Choroid plexus epithelial cell (primary cell): Measurements from ENCODE around the gene GTF2IRD1.
"Not testable (repeated sequence)": the region's sequence is repeated elsewhere in the genome, so short reads cannot be mapped to it uniquely, and the experiment has no call there.

ENCODE experiments used
- DNase-seq: peaks from one replicate; pipeline ENCODE4 v3.0.0-alpha.2; 2010; ENCODE audit warnings: low read depth
- H3K4me3 ChIP-seq: 2 replicates; pipeline ENCODE4 v1.5.1; 2011; ENCODE audit warnings: low read depth, mild to moderate bottlenecking, control low read depth, low read length, moderate library complexity
- TF ChIP-seq, protein P1 (sequence below): conservative IDR thresholded peaks from 2 replicates; pipeline ENCODE4 v1.5.1; 2011; ENCODE audit warnings: low read depth, mild to moderate bottlenecking, control low read depth, inconsistent platforms, low read length, moderate library complexity

GTF2IRD1 gene

DNA sequence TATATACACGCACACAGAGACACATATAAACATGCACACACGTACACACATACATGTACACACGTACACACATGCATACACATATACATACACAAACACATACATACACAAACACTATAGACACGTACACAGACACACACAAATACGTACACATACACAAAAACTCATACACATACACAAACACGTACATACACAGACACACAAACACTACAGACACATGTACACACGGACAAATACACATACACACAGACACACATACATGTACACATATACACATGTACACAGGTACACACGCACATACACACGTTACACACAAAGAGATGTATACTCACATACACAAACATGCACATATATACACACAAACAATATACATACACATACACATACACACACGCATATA, 35.2 kb upstream of the GTF2IRD1 start:
- TF ChIP-seq, protein P1, sequence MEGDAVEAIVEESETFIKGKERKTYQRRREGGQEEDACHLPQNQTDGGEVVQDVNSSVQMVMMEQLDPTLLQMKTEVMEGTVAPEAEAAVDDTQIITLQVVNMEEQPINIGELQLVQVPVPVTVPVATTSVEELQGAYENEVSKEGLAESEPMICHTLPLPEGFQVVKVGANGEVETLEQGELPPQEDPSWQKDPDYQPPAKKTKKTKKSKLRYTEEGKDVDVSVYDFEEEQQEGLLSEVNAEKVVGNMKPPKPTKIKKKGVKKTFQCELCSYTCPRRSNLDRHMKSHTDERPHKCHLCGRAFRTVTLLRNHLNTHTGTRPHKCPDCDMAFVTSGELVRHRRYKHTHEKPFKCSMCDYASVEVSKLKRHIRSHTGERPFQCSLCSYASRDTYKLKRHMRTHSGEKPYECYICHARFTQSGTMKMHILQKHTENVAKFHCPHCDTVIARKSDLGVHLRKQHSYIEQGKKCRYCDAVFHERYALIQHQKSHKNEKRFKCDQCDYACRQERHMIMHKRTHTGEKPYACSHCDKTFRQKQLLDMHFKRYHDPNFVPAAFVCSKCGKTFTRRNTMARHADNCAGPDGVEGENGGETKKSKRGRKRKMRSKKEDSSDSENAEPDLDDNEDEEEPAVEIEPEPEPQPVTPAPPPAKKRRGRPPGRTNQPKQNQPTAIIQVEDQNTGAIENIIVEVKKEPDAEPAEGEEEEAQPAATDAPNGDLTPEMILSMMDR, result no peak
- H3K4me3 ChIP-seq, result no peak overlapping the region
- no peak for DNase-seq

DNA sequence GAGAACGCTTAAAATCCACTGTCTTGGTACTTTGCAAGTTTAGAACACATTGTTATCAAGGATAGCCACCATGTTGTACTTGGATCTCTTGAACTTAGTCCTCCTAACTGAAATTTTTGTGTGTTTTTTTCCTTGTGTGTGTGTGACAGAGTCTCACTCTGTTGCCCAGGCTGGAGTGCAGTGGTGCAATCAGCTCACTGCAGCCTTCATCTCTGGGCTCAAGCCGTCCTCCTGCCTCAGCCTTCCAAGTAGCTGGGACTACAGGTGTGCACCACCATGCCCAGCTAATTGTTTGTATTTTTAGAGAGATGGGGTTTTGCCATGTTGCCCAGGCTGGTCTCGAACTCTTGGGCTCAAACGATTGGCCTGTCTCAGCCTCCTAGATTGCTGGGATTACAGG, 34.5 kb upstream of the GTF2IRD1 start:
- DNase-seq, H3K4me3 ChIP-seq: not testable (repeated sequence)

DNA sequence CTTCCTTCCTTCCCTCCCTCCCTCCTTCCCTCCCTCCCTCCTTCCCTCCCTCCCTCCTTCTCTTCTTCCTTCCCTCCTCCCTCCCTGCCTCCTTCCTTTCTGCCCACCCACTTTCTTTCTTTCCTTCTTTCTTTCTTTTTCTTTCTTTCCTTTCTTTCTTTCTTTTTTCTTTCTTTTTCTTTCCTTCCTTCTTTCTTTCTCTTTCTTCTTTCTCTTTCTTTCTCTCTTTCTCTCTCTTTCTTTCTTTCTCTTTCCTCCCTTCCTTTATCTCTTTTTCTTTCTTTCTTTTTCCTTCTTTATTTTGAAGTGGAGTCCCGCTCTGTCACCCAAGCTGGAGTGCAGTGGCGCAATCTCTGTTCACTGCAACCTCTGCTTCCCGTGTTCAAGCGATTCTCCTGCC, 33.7 kb upstream of the GTF2IRD1 start:
- DNase-seq, result no peak
- TF ChIP-seq, protein P1, result no peak

GRCh38 chr7:74424291-74424880, 29.3 kb upstream of the GTF2IRD1 start:
- no peak for DNase-seq
- TF ChIP-seq, protein P1, result no peak
- H3K4me3 ChIP-seq, result no peak overlapping the region

More for the DNA sequence above, 33.7 kb upstream of the GTF2IRD1 start:
- no peak overlapping the region for H3K4me3 ChIP-seq

DNA sequence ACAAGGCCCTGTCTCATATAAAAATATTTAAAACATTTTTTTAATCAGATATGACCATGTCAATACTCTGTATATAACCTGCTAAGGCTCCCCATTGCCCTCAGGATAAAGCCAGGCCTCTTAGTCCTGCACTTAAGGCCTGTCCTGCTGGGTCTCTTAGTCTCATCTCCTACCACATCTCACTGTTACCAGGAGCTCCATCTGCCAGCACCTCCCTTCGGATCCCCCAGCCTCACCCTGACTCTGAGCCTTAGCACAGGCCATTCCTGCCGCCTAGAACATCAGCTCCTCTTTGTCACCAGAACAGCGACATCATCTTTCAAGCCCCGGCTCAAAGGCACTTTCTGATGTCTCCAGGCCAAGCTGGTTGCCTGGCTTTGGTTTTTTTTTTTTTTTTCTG, 25.7 kb upstream of the GTF2IRD1 start:
- no peak for DNase-seq
- H3K4me3 ChIP-seq, result no peak overlapping the region
- TF ChIP-seq, protein P1, result no peak

GRCh38 chr7:74429153-74429747, 24.5 kb upstream of the GTF2IRD1 start:
- peak; percentile 92 for DNase-seq
- TF ChIP-seq, protein P1, result peak; percentile 16
- no peak overlapping the region for H3K4me3 ChIP-seq

- not testable (repeated sequence) for DNase-seq, H3K4me3 ChIP-seq
Observed at GRCh38 chr7:74430409-74430808, 23.3 kb upstream of the GTF2IRD1 start.

DNA sequence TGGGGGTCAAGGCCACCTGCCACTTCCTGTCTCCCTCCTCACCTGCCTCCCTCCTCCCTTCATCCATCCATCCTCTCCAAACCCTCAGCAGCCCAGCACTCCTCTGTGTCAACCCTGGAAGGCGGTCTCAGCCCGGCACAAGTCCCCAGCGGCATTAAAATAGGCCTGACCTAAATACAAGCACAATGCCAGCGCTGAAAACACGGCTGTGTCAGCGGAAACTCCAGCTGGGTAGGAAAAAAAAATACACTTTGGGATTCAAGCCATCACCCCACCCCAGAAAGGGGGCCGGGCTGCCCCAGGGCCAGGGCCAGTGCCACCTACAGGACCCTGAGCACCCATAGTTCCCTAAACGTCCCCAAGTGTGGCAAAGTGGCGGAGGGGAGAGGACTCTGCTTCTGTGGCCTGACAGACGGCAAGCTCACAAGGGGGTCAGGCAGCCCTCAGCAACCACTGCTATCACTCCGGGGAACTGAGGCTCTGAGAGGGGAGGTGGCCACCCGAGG, 22.7 kb upstream of the GTF2IRD1 start:
- TF ChIP-seq, protein P1, result no peak
- no peak for DNase-seq

DNA sequence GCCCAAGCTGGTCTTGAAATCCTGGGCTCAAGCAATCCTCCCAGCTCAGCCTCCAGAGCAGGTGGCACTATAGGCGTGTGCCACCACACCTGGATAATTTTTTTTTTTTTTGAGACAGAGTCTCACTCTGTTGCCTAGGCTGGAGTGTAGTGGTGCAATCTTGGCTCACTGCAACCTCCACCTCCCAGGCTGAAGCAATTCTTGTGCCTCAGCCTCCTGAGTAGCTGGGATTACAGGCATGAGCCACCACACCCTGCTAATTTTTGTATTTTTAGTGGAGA, 16.5 kb upstream of the GTF2IRD1 start:
- not testable (repeated sequence) for DNase-seq, H3K4me3 ChIP-seq

More for the DNA sequence above, 22.7 kb upstream of the GTF2IRD1 start:
- no peak overlapping the region for H3K4me3 ChIP-seq
